ENCODE measurements around the gene ZNF317.

ZNF317 gene

DNA sequence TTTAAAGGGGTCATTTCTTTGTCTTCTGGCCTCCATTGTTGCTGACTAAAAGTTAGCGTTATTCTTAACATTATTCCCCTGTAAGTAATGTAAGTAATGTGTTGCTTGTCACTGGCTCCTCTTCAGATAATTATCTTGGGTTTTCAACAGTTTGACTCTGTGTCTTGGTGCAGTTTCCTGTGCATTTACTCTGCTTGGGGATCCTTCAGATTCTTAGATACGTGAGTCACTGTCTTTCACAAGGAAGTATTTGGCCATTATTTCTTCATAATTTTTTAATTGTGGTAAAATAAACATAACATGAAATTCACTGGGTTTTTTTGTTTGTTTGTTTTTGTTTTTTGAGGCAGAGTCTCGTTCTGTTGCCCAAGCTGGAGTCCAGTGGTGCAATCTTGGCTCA is 25.1 kb downstream of the ZNF317 start:
- Histone ChIP-seq H3K4me3 (replicated peaks; ENCODE audit: insufficient read depth, low read length) (no peak overlapping the region), H3K27me3 (ENCODE audit: insufficient read depth, poor library complexity, severe bottlenecking) (no peaks in the 10 kb centered on the region), H3K27ac (replicated peaks) (no peak overlapping the region)
- TF ChIP-seq GABPA (IDR thresholded peaks at IDR 0.05; ENCODE audit: low read depth) (no peak), SPI1 (IDR thresholded peaks at IDR 0.05; ENCODE audit: borderline replicate concordance, low read depth) (no peak), POLR2AphosphoS5 (IDR thresholded peaks at IDR 0.05; ENCODE audit: low read depth) (no peak)
- TF ChIP-seq, protein P1, sequence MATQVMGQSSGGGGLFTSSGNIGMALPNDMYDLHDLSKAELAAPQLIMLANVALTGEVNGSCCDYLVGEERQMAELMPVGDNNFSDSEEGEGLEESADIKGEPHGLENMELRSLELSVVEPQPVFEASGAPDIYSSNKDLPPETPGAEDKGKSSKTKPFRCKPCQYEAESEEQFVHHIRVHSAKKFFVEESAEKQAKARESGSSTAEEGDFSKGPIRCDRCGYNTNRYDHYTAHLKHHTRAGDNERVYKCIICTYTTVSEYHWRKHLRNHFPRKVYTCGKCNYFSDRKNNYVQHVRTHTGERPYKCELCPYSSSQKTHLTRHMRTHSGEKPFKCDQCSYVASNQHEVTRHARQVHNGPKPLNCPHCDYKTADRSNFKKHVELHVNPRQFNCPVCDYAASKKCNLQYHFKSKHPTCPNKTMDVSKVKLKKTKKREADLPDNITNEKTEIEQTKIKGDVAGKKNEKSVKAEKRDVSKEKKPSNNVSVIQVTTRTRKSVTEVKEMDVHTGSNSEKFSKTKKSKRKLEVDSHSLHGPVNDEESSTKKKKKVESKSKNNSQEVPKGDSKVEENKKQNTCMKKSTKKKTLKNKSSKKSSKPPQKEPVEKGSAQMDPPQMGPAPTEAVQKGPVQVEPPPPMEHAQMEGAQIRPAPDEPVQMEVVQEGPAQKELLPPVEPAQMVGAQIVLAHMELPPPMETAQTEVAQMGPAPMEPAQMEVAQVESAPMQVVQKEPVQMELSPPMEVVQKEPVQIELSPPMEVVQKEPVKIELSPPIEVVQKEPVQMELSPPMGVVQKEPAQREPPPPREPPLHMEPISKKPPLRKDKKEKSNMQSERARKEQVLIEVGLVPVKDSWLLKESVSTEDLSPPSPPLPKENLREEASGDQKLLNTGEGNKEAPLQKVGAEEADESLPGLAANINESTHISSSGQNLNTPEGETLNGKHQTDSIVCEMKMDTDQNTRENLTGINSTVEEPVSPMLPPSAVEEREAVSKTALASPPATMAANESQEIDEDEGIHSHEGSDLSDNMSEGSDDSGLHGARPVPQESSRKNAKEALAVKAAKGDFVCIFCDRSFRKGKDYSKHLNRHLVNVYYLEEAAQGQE (IDR thresholded peaks at IDR 0.05; ENCODE audit: insufficient replicate concordance, low read depth) = no peak
- TF ChIP-seq, protein P2, sequence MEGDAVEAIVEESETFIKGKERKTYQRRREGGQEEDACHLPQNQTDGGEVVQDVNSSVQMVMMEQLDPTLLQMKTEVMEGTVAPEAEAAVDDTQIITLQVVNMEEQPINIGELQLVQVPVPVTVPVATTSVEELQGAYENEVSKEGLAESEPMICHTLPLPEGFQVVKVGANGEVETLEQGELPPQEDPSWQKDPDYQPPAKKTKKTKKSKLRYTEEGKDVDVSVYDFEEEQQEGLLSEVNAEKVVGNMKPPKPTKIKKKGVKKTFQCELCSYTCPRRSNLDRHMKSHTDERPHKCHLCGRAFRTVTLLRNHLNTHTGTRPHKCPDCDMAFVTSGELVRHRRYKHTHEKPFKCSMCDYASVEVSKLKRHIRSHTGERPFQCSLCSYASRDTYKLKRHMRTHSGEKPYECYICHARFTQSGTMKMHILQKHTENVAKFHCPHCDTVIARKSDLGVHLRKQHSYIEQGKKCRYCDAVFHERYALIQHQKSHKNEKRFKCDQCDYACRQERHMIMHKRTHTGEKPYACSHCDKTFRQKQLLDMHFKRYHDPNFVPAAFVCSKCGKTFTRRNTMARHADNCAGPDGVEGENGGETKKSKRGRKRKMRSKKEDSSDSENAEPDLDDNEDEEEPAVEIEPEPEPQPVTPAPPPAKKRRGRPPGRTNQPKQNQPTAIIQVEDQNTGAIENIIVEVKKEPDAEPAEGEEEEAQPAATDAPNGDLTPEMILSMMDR (IDR thresholded peaks at IDR 0.05; ENCODE audit: insufficient read depth, low read length) = no peak
- DNase-seq (ENCODE audit: low read depth in 1 of 2, low spot score in 1 of 2) = no peak

DNA sequence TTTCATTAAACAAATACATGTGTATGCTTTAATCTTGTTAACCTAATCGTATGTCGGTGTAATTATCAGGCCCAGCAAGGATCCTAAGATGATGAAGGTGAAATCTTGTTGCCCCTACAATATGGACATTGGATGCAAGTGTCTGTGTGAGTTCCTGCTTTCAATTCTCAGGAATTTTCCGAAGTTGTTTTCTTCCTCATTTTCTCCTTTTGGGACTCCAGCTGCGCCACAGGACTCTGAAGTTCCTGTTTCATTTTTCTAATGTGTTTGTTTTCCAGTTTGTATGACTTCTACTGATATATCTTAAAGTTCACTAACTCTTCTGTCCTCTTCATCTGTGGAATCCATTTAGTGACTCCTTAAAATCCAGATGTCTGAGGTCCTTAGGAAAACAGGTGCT is 26.6 kb downstream of the ZNF317 start:
- H3K27ac ChIP-seq (replicated peaks) = no peak overlapping the region

DNA sequence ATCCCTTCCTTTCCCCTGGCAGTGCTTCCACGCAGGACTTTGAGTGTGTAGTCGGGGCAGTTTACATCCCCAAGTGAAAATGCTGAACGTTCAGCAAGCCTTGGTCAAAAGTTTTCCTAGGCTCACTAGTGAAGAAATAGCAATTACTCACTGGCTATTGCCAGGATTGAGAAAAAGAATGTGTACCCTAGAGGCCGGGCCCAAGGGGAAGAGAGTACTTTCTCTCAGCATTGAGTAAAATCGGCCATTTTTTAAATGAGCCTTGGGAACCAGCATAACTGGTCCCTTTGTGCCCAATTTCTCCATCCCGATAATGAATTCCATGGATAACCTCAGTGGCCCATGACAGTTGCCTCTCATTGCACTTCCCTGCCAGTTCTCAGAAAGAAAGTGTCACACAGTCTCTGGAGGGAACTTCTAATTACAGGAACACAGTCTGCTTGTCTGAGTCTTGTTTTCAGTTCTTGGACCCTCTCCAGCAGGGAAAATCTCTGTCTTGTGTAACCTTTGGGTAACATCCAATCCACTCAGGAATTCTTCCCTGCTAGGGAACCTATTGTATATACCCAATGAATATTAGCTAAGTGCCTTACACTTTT is 31.3 kb downstream of the ZNF317 start:
- no peaks in the 10 kb centered on the region for H3K27me3 ChIP-seq (ENCODE audit: insufficient read depth, poor library complexity, severe bottlenecking)
- H3K27ac ChIP-seq (replicated peaks) = no peak overlapping the region
- H3K4me3 ChIP-seq (replicated peaks; ENCODE audit: insufficient read depth, low read length) = no peak overlapping the region
- no peak for TF ChIP-seq POLR2AphosphoS5 (IDR thresholded peaks at IDR 0.05; ENCODE audit: low read depth)
- no peak for DNase-seq (ENCODE audit: low read depth in 1 of 2, low spot score in 1 of 2)

More for the DNA sequence above, 26.6 kb downstream of the ZNF317 start:
- Histone ChIP-seq H3K27me3 (ENCODE audit: insufficient read depth, poor library complexity, severe bottlenecking) (no peaks in the 10 kb centered on the region), H3K4me3 (replicated peaks; ENCODE audit: insufficient read depth, low read length) (no peak overlapping the region)
- no peak for TF ChIP-seq GABPA (IDR thresholded peaks at IDR 0.05; ENCODE audit: low read depth)
- TF ChIP-seq, protein P2 (IDR thresholded peaks at IDR 0.05; ENCODE audit: insufficient read depth, low read length) = no peak
- TF ChIP-seq POLR2AphosphoS5 (IDR thresholded peaks at IDR 0.05; ENCODE audit: low read depth) = no peak
- DNase-seq (ENCODE audit: low read depth in 1 of 2, low spot score in 1 of 2) = no peak

DNA sequence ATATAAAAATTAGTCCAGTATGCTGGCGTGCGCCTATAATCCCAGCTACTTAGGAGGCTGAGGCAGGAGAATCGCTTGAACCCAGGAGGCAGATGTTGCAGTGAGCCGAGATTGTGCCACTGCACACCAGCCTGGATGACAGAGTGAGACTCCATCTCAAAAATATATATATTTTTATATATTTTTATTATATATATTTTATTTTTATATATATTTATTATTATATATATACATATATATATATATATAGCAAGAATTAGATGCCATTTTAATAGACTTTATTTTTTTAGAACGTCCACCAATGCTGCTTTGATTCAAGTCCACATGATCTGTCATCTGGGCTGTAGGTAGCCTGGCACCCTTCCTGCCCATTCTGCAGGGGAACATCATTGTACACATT is 35.1 kb downstream of the ZNF317 start:
- no peak overlapping the region for H3K4me3 ChIP-seq (replicated peaks; ENCODE audit: insufficient read depth, low read length)
- DNase-seq (ENCODE audit: low read depth in 1 of 2, low spot score in 1 of 2) = no peak
- no peak for TF ChIP-seq POLR2AphosphoS5 (IDR thresholded peaks at IDR 0.05; ENCODE audit: low read depth)
- no peak for TF ChIP-seq GABPA (IDR thresholded peaks at IDR 0.05; ENCODE audit: low read depth)
- TF ChIP-seq, protein P2 (IDR thresholded peaks at IDR 0.05; ENCODE audit: insufficient read depth, low read length) = no peak
- TF ChIP-seq, protein P1 (IDR thresholded peaks at IDR 0.05; ENCODE audit: insufficient replicate concordance, low read depth) = no peak
- no peak for TF ChIP-seq SPI1 (IDR thresholded peaks at IDR 0.05; ENCODE audit: borderline replicate concordance, low read depth)
- H3K27me3 ChIP-seq (ENCODE audit: insufficient read depth, poor library complexity, severe bottlenecking) = no peaks in the 10 kb centered on the region
- H3K27ac ChIP-seq (replicated peaks) = no peak overlapping the region
